ENCODE data around the gene RUSC2. TPM values are rescaled to one million over a fixed set of nuclear protein-coding genes. Genes with fewer than 3 reads are reported as not detected.
"Not testable (repeated sequence)": the region's sequence is repeated elsewhere in the genome, so short reads cannot be mapped to it uniquely, and the experiment has no call there.

The RUSC2 gene
- total RNA-seq, 2 donors from 2014 or later: 89.8 to 124 TPM

GRCh38 chr9:35495984-35496383 lies 6.1 kb downstream of the RUSC2 start:
- no peak for DNase-seq (ENCODE audit: low spot score)
- Histone ChIP-seq H3K36me3 (no peaks in the 10 kb centered on the region), H3K27me3 (replicated peaks; ENCODE audit: insufficient read depth) (no peaks in the 10 kb centered on the region), H3K4me1 (ENCODE audit: control insufficient read depth in 1 of 2, low read depth in 2 of 2) (peaks cover 23 to 57% of the 10 kb centered on the region in 2 donors), H3K4me3 (no peak overlapping the region), H3K27ac (peak overlapping the region; percentile 21 to 97), H3K9me3 (no peaks in the 10 kb centered on the region)
- ATAC-seq (ENCODE audit: insufficient number of reproducible peaks, low FRiP score, low read depth): no peak
- TF ChIP-seq, protein P1, sequence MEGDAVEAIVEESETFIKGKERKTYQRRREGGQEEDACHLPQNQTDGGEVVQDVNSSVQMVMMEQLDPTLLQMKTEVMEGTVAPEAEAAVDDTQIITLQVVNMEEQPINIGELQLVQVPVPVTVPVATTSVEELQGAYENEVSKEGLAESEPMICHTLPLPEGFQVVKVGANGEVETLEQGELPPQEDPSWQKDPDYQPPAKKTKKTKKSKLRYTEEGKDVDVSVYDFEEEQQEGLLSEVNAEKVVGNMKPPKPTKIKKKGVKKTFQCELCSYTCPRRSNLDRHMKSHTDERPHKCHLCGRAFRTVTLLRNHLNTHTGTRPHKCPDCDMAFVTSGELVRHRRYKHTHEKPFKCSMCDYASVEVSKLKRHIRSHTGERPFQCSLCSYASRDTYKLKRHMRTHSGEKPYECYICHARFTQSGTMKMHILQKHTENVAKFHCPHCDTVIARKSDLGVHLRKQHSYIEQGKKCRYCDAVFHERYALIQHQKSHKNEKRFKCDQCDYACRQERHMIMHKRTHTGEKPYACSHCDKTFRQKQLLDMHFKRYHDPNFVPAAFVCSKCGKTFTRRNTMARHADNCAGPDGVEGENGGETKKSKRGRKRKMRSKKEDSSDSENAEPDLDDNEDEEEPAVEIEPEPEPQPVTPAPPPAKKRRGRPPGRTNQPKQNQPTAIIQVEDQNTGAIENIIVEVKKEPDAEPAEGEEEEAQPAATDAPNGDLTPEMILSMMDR (IDR thresholded peaks at IDR 0.05): no peak

GRCh38 chr9:35498245-35498644 lies 8.3 kb downstream of the RUSC2 start:
- H3K9me3 ChIP-seq; H3K27me3 ChIP-seq (replicated peaks; ENCODE audit: insufficient read depth); DNase-seq (ENCODE audit: low spot score); H3K36me3 ChIP-seq: not testable (repeated sequence)
- H3K4me1 ChIP-seq (ENCODE audit: control insufficient read depth in 1 of 2, low read depth in 2 of 2): peaks cover 36 to 72% of the 10 kb centered on the region in 2 donors
- peak overlapping the region; percentile 84 to 97 for H3K27ac ChIP-seq
- peak overlapping the region; percentile 37 for H3K4me3 ChIP-seq
- peak; percentile 84 for ATAC-seq (ENCODE audit: insufficient number of reproducible peaks, low FRiP score, low read depth)

- Histone ChIP-seq H3K27me3 (replicated peaks; ENCODE audit: insufficient read depth) (no peaks in the 10 kb centered on the region), H3K9me3 (no peaks in the 10 kb centered on the region), H3K36me3 (no peaks in the 10 kb centered on the region), H3K4me3 (peak overlapping the region; percentile 37), H3K27ac (peak overlapping the region; percentile 84 to 97), H3K4me1 (ENCODE audit: control insufficient read depth in 1 of 2, low read depth in 2 of 2) (peaks cover 36 to 72% of the 10 kb centered on the region in 2 donors)
- no peak for DNase-seq (ENCODE audit: low spot score)
- TF ChIP-seq, protein P1 (IDR thresholded peaks at IDR 0.05): no peak
- no peak for ATAC-seq (ENCODE audit: insufficient number of reproducible peaks, low FRiP score, low read depth)
Observed at GRCh38 chr9:35499029-35499700, 9.3 kb downstream of the RUSC2 start.

DNA sequence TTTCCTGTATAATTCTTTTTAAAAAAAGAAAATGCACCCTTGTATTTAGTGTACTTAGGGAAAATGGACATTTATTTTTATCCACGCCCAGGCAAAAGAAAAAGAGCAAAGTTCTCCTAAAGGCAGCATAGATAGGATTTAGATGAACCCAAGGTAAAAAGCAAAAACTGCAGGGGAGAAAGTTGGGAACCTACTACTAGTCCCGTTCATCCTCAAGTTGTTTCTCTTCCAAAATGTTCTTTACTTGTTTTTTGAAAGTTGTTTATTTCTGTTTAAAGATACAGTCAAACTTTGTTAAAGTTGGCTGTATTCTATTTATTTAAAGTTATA lies 9.8 kb downstream of the RUSC2 start:
- TF ChIP-seq, protein P1 (IDR thresholded peaks at IDR 0.05): no peak
- H3K9me3 ChIP-seq: no peaks in the 10 kb centered on the region
- DNase-seq (ENCODE audit: low spot score): no peak
- H3K36me3 ChIP-seq: no peaks in the 10 kb centered on the region
- H3K4me1 ChIP-seq (ENCODE audit: control insufficient read depth in 1 of 2, low read depth in 2 of 2): peaks cover 40 to 76% of the 10 kb centered on the region in 2 donors
- no peak for ATAC-seq (ENCODE audit: insufficient number of reproducible peaks, low FRiP score, low read depth)
- peak overlapping the region; percentile 20 for H3K4me3 ChIP-seq
- no peaks in the 10 kb centered on the region for H3K27me3 ChIP-seq (replicated peaks; ENCODE audit: insufficient read depth)
- H3K27ac ChIP-seq: peak overlapping the region; percentile 84 to 97

- Histone ChIP-seq H3K4me1 (ENCODE audit: control insufficient read depth in 1 of 2, low read depth in 2 of 2) (peaks cover 46 to 82% of the 10 kb centered on the region in 2 donors), H3K36me3 (no peaks in the 10 kb centered on the region), H3K9me3 (no peaks in the 10 kb centered on the region), H3K27me3 (replicated peaks; ENCODE audit: insufficient read depth) (no peaks in the 10 kb centered on the region), H3K4me3 (peak overlapping the region; percentile 20), H3K27ac (peak overlapping the region; percentile 84 to 97)
- ATAC-seq (ENCODE audit: insufficient number of reproducible peaks, low FRiP score, low read depth) (no peak), DNase-seq (ENCODE audit: low spot score) (no peak)
- TF ChIP-seq, protein P1 (IDR thresholded peaks at IDR 0.05): no peak
Observed at GRCh38 chr9:35500130-35500748, 10.3 kb downstream of the RUSC2 start.

Measured in thoracic aorta (tissue), 2 donors.